ENCODE data around the gene RAE1. TPM values are rescaled to one million over a fixed set of nuclear protein-coding genes. Genes with fewer than 3 reads are reported as not detected.

Gene RAE1
- total RNA-seq, 1 experiment from 2014 or later, result 34.5 TPM

- Histone ChIP-seq H3K9me3 (ENCODE audit: control insufficient read depth, insufficient read depth, low read depth, low read length) (no peaks in the 10 kb centered on the region), H3K27ac (ENCODE audit: low read length) (no peak overlapping the region), H3K36me3 (ENCODE audit: control insufficient read depth, insufficient read depth, low read length) (peaks cover 14% of the 10 kb centered on the region), H3K27me3 (ENCODE audit: control insufficient read depth, insufficient read depth, low read length) (no peaks in the 10 kb centered on the region), H3K4me1 (ENCODE audit: control insufficient read depth, insufficient read depth, low read length) (no peaks in the 10 kb centered on the region), H3K4me3 (ENCODE audit: low read depth in 2 of 2, low read length in 2 of 2) (no peak overlapping the region)
- CTCF ChIA-PET, result interaction anchor here (0.6 kb wide), 1 partner anchor 49 kb away, joined by 3 read pairs; no protein-coding TSS in a partner anchor
- intact Hi-C loops (cut with micrococcal nuclease; ENCODE audit: unreplicated experiment), result no loop called here
- DNase-seq (ENCODE audit: low read depth, low spot score) (no peak), ATAC-seq (0 out of 2 replicates have a peak, but pooled peaks have one; percentile 15)
- POLR2A ChIA-PET, result interaction anchor here (0.7 kb wide), 1 partner anchor 419 kb away, joined by 5 read pairs; no protein-coding TSS in a partner anchor
- no TSS peak for BruUV-seq (replicated peaks)
- in situ Hi-C loops (cut with HindIII; ENCODE audit: low pct_unique_long_range_greater_than_20kb, low sequenced_read_pairs), result no loop called here
- TF ChIP-seq TCF7L2 (IDR thresholded peaks at IDR 0.05; ENCODE audit: low read depth, low read length) (no peak), CTCF (IDR thresholded peaks at IDR 0.05) (no peak), SIN3A (IDR thresholded peaks at IDR 0.05; ENCODE audit: borderline replicate concordance, insufficient read depth, low read depth, low read length) (no peak), POLR2AphosphoS5 (IDR thresholded peaks at IDR 0.05; ENCODE audit: low read depth, low read length) (no peak)
- TF ChIP-seq, protein P1, sequence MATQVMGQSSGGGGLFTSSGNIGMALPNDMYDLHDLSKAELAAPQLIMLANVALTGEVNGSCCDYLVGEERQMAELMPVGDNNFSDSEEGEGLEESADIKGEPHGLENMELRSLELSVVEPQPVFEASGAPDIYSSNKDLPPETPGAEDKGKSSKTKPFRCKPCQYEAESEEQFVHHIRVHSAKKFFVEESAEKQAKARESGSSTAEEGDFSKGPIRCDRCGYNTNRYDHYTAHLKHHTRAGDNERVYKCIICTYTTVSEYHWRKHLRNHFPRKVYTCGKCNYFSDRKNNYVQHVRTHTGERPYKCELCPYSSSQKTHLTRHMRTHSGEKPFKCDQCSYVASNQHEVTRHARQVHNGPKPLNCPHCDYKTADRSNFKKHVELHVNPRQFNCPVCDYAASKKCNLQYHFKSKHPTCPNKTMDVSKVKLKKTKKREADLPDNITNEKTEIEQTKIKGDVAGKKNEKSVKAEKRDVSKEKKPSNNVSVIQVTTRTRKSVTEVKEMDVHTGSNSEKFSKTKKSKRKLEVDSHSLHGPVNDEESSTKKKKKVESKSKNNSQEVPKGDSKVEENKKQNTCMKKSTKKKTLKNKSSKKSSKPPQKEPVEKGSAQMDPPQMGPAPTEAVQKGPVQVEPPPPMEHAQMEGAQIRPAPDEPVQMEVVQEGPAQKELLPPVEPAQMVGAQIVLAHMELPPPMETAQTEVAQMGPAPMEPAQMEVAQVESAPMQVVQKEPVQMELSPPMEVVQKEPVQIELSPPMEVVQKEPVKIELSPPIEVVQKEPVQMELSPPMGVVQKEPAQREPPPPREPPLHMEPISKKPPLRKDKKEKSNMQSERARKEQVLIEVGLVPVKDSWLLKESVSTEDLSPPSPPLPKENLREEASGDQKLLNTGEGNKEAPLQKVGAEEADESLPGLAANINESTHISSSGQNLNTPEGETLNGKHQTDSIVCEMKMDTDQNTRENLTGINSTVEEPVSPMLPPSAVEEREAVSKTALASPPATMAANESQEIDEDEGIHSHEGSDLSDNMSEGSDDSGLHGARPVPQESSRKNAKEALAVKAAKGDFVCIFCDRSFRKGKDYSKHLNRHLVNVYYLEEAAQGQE (IDR thresholded peaks at IDR 0.05; ENCODE audit: insufficient read depth in 1 of 2, low read depth in 2 of 2, low read length in 1 of 2), result no peak
Measured at GRCh38 chr20:57374931-57375651, 24.0 kb downstream of the RAE1 start.

GRCh38 chr20:57375652-57376230, 24.7 kb downstream of the RAE1 start:
- intact Hi-C loops (cut with micrococcal nuclease; ENCODE audit: unreplicated experiment) (no loop called here), in situ Hi-C loops (cut with HindIII; ENCODE audit: low pct_unique_long_range_greater_than_20kb, low sequenced_read_pairs) (no loop called here)
- no peaks in the 10 kb centered on the region for H3K27me3 ChIP-seq (ENCODE audit: control insufficient read depth, insufficient read depth, low read length)
- peaks cover 12% of the 10 kb centered on the region for H3K36me3 ChIP-seq (ENCODE audit: control insufficient read depth, insufficient read depth, low read length)
- TF ChIP-seq POLR2AphosphoS5 (IDR thresholded peaks at IDR 0.05; ENCODE audit: low read depth, low read length), result no peak
- no peak for TF ChIP-seq SIN3A (IDR thresholded peaks at IDR 0.05; ENCODE audit: borderline replicate concordance, insufficient read depth, low read depth, low read length)
- no peak for TF ChIP-seq CTCF (IDR thresholded peaks at IDR 0.05)
- TF ChIP-seq, protein P1 (IDR thresholded peaks at IDR 0.05; ENCODE audit: insufficient read depth in 1 of 2, low read depth in 2 of 2, low read length in 1 of 2), result no peak
- TF ChIP-seq TCF7L2 (IDR thresholded peaks at IDR 0.05; ENCODE audit: low read depth, low read length), result no peak
- CTCF ChIA-PET, result interaction anchor here (0.6 kb wide), 1 partner anchor 48 kb away, joined by 3 read pairs; no protein-coding TSS in a partner anchor
- POLR2A ChIA-PET, result interaction anchor here (0.7 kb wide), 1 partner anchor 419 kb away, joined by 5 read pairs; no protein-coding TSS in a partner anchor
- H3K4me3 ChIP-seq (ENCODE audit: low read depth in 2 of 2, low read length in 2 of 2), result no peak overlapping the region
- DNase-seq (ENCODE audit: low read depth, low spot score) (no peak), ATAC-seq (no peak)
- H3K27ac ChIP-seq (ENCODE audit: low read length), result no peak overlapping the region
- no peaks in the 10 kb centered on the region for H3K9me3 ChIP-seq (ENCODE audit: control insufficient read depth, insufficient read depth, low read depth, low read length)
- no TSS peak for BruUV-seq (replicated peaks)
- no peaks in the 10 kb centered on the region for H3K4me1 ChIP-seq (ENCODE audit: control insufficient read depth, insufficient read depth, low read length)
